Stimulated activated naive CD8-positive, alpha-beta T cell treated with anti-CD3 and anti-CD28 coated beads, Interleukin-15, Interleukin-2, amounts not matched to agents 100 U/mL and 50 U/mL, for 24 hours (primary cell): Measurements from ENCODE around the gene IGSF3.

Source experiments
- ATAC-seq: fragments of 150-1000 bp; cut with Tn5 transposase; one replicate; pipeline ENCODE4 v1.10.0; 2021
- DNase-seq: peaks from one replicate; pipeline ENCODE4 v3.0.0; 2021

Gene IGSF3

GRCh38 chr1:116558140-116558549 is 109.4 kb downstream of the IGSF3 start:
- peak; percentile 58 for ATAC-seq

GRCh38 chr1:116557323-116557878 is 110.1 kb downstream of the IGSF3 start:
- DNase-seq (no peak), ATAC-seq (no peak)

More at GRCh38 chr1:116558140-116558549, 109.4 kb downstream of the IGSF3 start:
- DNase-seq, result no peak

- peak; percentile 96 for ATAC-seq
- DNase-seq, result peak; percentile 80
Measured at GRCh38 chr1:116556289-116557006, 111.1 kb downstream of the IGSF3 start.

- no peak for DNase-seq
- ATAC-seq, result no peak
Measured at GRCh38 chr1:116554924-116555323, 112.6 kb downstream of the IGSF3 start.

- ATAC-seq (no peak), DNase-seq (no peak)
Measured at GRCh38 chr1:116553386-116554115, 114.0 kb downstream of the IGSF3 start.

GRCh38 chr1:116546354-116546977 is 121.1 kb downstream of the IGSF3 start:
- DNase-seq (no peak), ATAC-seq (peak; percentile 54)

- no peak for DNase-seq
- peak; percentile 20 for ATAC-seq
Measured at GRCh38 chr1:116545359-116545705, 122.2 kb downstream of the IGSF3 start.

- peak; percentile 65 for ATAC-seq
- DNase-seq, result peak; percentile 34
Measured at GRCh38 chr1:116544588-116545358, 122.8 kb downstream of the IGSF3 start.

GRCh38 chr1:116540088-116540487 is 127.4 kb downstream of the IGSF3 start:
- ATAC-seq, result no peak
- no peak for DNase-seq

GRCh38 chr1:116538544-116538943 is 129.0 kb downstream of the IGSF3 start:
- DNase-seq (no peak), ATAC-seq (peak; percentile 94)

GRCh38 chr1:116537898-116538297 is 129.6 kb downstream of the IGSF3 start:
- ATAC-seq, result no peak
- no peak for DNase-seq

GRCh38 chr1:116537040-116537831 is 130.3 kb downstream of the IGSF3 start:
- DNase-seq (no peak), ATAC-seq (peak; percentile 48)

- no peak for DNase-seq
- no peak for ATAC-seq
Measured at GRCh38 chr1:116534014-116534739, 133.4 kb downstream of the IGSF3 start.

GRCh38 chr1:116533429-116533820 is 134.1 kb downstream of the IGSF3 start:
- DNase-seq, result no peak
- ATAC-seq, result no peak

- ATAC-seq (no peak), DNase-seq (no peak)
Measured at GRCh38 chr1:116532671-116533428, 134.7 kb downstream of the IGSF3 start.

- ATAC-seq (no peak), DNase-seq (no peak)
Measured at GRCh38 chr1:116531917-116532316, 135.6 kb downstream of the IGSF3 start.

- ATAC-seq, result no peak
- DNase-seq, result no peak
Measured at GRCh38 chr1:116529681-116530080, 137.9 kb downstream of the IGSF3 start.

GRCh38 chr1:116529199-116529631 is 138.3 kb downstream of the IGSF3 start:
- DNase-seq (no peak), ATAC-seq (no peak)

- ATAC-seq (no peak), DNase-seq (no peak)
Measured at GRCh38 chr1:116528329-116529083, 139.0 kb downstream of the IGSF3 start.
